ENCODE results near the gene LAMTOR4. TPM values are rescaled to one million over a fixed set of nuclear protein-coding genes. Genes with fewer than 3 reads are reported as not detected.

The LAMTOR4 gene
- total and polyA plus RNA-seq, 2 of the 13 experiments (the other 11 are each of a cell fraction or from before 2014, with no cell fraction given), result 115 to 118 TPM

- TF ChIP-seq ZNF280D (CRISPR knock-in tag; IDR thresholded peaks at IDR 0.05), result peak; percentile 13; the same call in 1 of the 2 replicates
- no peak for TF ChIP-seq PPARG (CRISPR knock-in tag; conservative IDR thresholded peaks at IDR 0.05)
- peak; percentile 28; the same call in 1 of the 2 replicates for TF ChIP-seq ZNF607 (CRISPR knock-in tag; IDR thresholded peaks at IDR 0.05; ENCODE audit: borderline replicate concordance)
- TF ChIP-seq TRAFD1 (CRISPR knock-in tag; IDR thresholded peaks at IDR 0.05; ENCODE audit: borderline replicate concordance), result no peak
- peak; percentile 21 for TF ChIP-seq HDAC2 (CRISPR knock-in tag; IDR thresholded peaks at IDR 0.05)
- no peak for TF ChIP-seq ZNF260 (CRISPR knock-in tag; IDR thresholded peaks at IDR 0.05; ENCODE audit: borderline replicate concordance, low read depth)
- no peak for TF ChIP-seq CENPT (CRISPR knock-in tag; IDR thresholded peaks at IDR 0.05; ENCODE audit: low read depth)
- no peak for TF ChIP-seq KLF13 (CRISPR knock-in tag; IDR thresholded peaks at IDR 0.05)
- no peak for TF ChIP-seq ZNF225 (CRISPR knock-in tag; IDR thresholded peaks at IDR 0.05)
- no peak for TF ChIP-seq GTF3A (CRISPR knock-in tag; conservative IDR thresholded peaks at IDR 0.05)
- TF ChIP-seq DNMT1 (CRISPR knock-in tag; IDR thresholded peaks at IDR 0.05), result no peak
- TF ChIP-seq KLF9 (CRISPR knock-in tag; IDR thresholded peaks at IDR 0.05; ENCODE audit: low read depth), result no peak
- TF ChIP-seq ZSCAN30 (CRISPR knock-in tag; IDR thresholded peaks at IDR 0.05), result peak; percentile 44; the same call in 1 of the 2 replicates
- TF ChIP-seq CC2D1A (CRISPR knock-in tag; IDR thresholded peaks at IDR 0.05), result no peak
- no peak for TF ChIP-seq CHD2 (IDR thresholded peaks at IDR 0.05; ENCODE audit: low read depth, low read length)
- TF ChIP-seq KMT2A (CRISPR knock-in tag; IDR thresholded peaks at IDR 0.05), result 0 out of 2 replicates have a peak, but pooled peaks have one; percentile 51
- TF ChIP-seq ZNF562 (CRISPR knock-in tag; IDR thresholded peaks at IDR 0.05; ENCODE audit: borderline replicate concordance), result no peak
- TF ChIP-seq GABPB1 (CRISPR knock-in tag; IDR thresholded peaks at IDR 0.05), result peak; percentile 64; the same call in 1 of the 2 replicates
- no peak for TF ChIP-seq ZNF644 (CRISPR knock-in tag; IDR thresholded peaks at IDR 0.05; ENCODE audit: low read depth)
- TF ChIP-seq KLF11 (CRISPR knock-in tag; IDR thresholded peaks at IDR 0.05), result peak; percentile 40; the same call in 1 of the 2 replicates
- TF ChIP-seq FUBP1 (CRISPR knock-in tag; IDR thresholded peaks at IDR 0.05; ENCODE audit: borderline replicate concordance), result no peak
- no peak; the same call in 1 of the 2 replicates for TF ChIP-seq SNAI1 (CRISPR knock-in tag; IDR thresholded peaks at IDR 0.05; ENCODE audit: borderline replicate concordance)
- TF ChIP-seq KAT8 (CRISPR knock-in tag; IDR thresholded peaks at IDR 0.05), result peak; percentile 79
- TF ChIP-seq NPAS2 (CRISPR knock-in tag; IDR thresholded peaks at IDR 0.05; ENCODE audit: borderline replicate concordance), result no peak
- TF ChIP-seq MIER2 (CRISPR knock-in tag; IDR thresholded peaks at IDR 0.05), result no peak
Measured at GRCh38 chr7:100119072-100119969, 29.4 kb upstream of the LAMTOR4 start, which contains the start of the genes CNPY4 and TAF6 (continued).
